SH-SY5Y (cell line): ENCODE results near the gene TOP1.

Experiments
- GATA2 ChIP-seq: IDR thresholded peaks from 2 replicates; pipeline ENCODE4 v1.6.1; 2011; ENCODE audit warnings: mild to moderate bottlenecking, low read depth, low read length
- GATA3 ChIP-seq: IDR thresholded peaks from 2 replicates; pipeline ENCODE4 v1.6.1; 2011; ENCODE audit warnings: low read depth, mild to moderate bottlenecking, low read length, moderate library complexity

- TF ChIP-seq GATA3 (no peak), GATA2 (no peak)
Observed at GRCh38 chr20:41159547-41159946, 130.9 kb downstream of the TOP1 start.
